SU-DHL-6 (cell line): ENCODE measurements around the gene FNBP1L.
A peak's percentile ranks its signal among the peaks of the same experiment; 100 is the strongest.

ENCODE experiments used
- H2AFZ ChIP-seq: fragments of 200-600 bp; sonication (generic); 2 replicates; pipeline ENCODE4 v1.6.1; 2014; ENCODE audit warnings: low read depth, mild to moderate bottlenecking, moderate library complexity, mixed read lengths, antibody characterized with exemption, low read length; ENCODE audit not compliant: severe bottlenecking
- H3F3A ChIP-seq: fragments of 200-600 bp; shearing (Covaris generic); 2 replicates; pipeline ENCODE4 v1.6.0; 2016; ENCODE audit warnings: antibody characterized with exemption, mild to moderate bottlenecking; ENCODE audit not compliant: insufficient read depth
- H3K27ac ChIP-seq: fragments of 200-600 bp; sonication (generic); 2 replicates; pipeline ENCODE4 v1.5.1; 2016; ENCODE audit warnings: low read depth, mild to moderate bottlenecking, low read length, moderate library complexity, mixed read lengths
- H3K27me3 ChIP-seq: fragments of 200-600 bp; sonication (generic), shearing (Covaris generic); 2 replicates; pipeline ENCODE4 v1.6.0; 2014; ENCODE audit warnings: mild to moderate bottlenecking, low read length
- H3K36me3 ChIP-seq: fragments of 200-600 bp; sonication (generic); 2 replicates; pipeline ENCODE4 v1.6.1; 2014; ENCODE audit warnings: mild to moderate bottlenecking, low read length, mixed read lengths
- H3K4me2 ChIP-seq: fragments of 300-600, 200-600 bp; shearing (Covaris generic), sonication (generic); 2 replicates; pipeline ENCODE4 v1.6.0; 2014; ENCODE audit warnings: low read length, low read depth, mild to moderate bottlenecking; ENCODE audit not compliant: poor library complexity, severe bottlenecking
- H3K4me3 ChIP-seq: fragments of 200-600 bp; sonication (generic); 2 replicates; pipeline ENCODE4 v1.5.1; 2014; ENCODE audit warnings: antibody characterized with exemption, low read length, mild to moderate bottlenecking, mixed read lengths; ENCODE audit not compliant: insufficient read depth, poor library complexity, severe bottlenecking
- H3K79me2 ChIP-seq: fragments of 200-600 bp; sonication (generic); 2 replicates; pipeline ENCODE4 v1.6.1; 2014; ENCODE audit warnings: mild to moderate bottlenecking, low read length, moderate library complexity; ENCODE audit not compliant: insufficient read depth
- H3K9ac ChIP-seq: fragments of 200-600 bp; sonication (generic); 2 replicates; pipeline ENCODE4 v1.7.0; 2014; ENCODE audit warnings: mild to moderate bottlenecking, low read length
- H3K9me2 ChIP-seq: fragments of 200-600 bp; sonication (generic); replicated peaks from 2 replicates; pipeline ENCODE4 v1.6.1; 2014; ENCODE audit warnings: low read length; ENCODE audit not compliant: insufficient read depth
- H3K9me3 ChIP-seq: fragments of 200-600 bp; sonication (generic); 2 replicates; pipeline ENCODE4 v1.6.1; 2014; ENCODE audit warnings: low read length, mixed read lengths; ENCODE audit not compliant: insufficient read depth
- H4K20me1 ChIP-seq: fragments of 200-600 bp; sonication (generic); 2 replicates; pipeline ENCODE4 v1.6.1; 2014; ENCODE audit warnings: low read depth, mild to moderate bottlenecking, antibody characterized with exemption, low read length, moderate library complexity, mixed read lengths
- CTCF ChIP-seq: fragments of 200-600 bp; sonication (generic); IDR thresholded peaks from one replicate; pipeline ENCODE4 v1.5.1; 2017; ENCODE audit warnings: antibody characterized with exemption, mild to moderate bottlenecking, low read length, moderate library complexity; ENCODE audit not compliant: insufficient read depth, poor library complexity, severe bottlenecking
- EZH2phosphoT487 ChIP-seq: fragments of 200-600 bp; sonication (generic), shearing (Covaris generic); conservative IDR thresholded peaks from 2 replicates; pipeline ENCODE4 v1.6.1; 2018; ENCODE audit warnings: mild to moderate bottlenecking, antibody characterized with exemption, low read length, moderate library complexity, mixed read lengths

The FNBP1L gene

GRCh38 chr1:93442741-93443140, 5.2 kb upstream of the FNBP1L start:
- no peak overlapping the region for H3K4me3 ChIP-seq
- no peaks in the 10 kb centered on the region for H3K36me3 ChIP-seq
- H3K9me2 ChIP-seq = no peaks in the 10 kb centered on the region
- H2AFZ ChIP-seq = no peak overlapping the region
- no peaks in the 10 kb centered on the region for H3F3A ChIP-seq
- no peak for TF ChIP-seq EZH2phosphoT487
- TF ChIP-seq CTCF = no peak
- H3K27ac ChIP-seq = no peak overlapping the region
- H3K9ac ChIP-seq = no peak overlapping the region
- no peaks in the 10 kb centered on the region for H4K20me1 ChIP-seq
- H3K27me3 ChIP-seq = no peaks in the 10 kb centered on the region
- no peaks in the 10 kb centered on the region for H3K9me3 ChIP-seq
- no peaks in the 10 kb centered on the region for H3K79me2 ChIP-seq
- no peak overlapping the region for H3K4me2 ChIP-seq

- Histone ChIP-seq H3K36me3 (no peaks in the 10 kb centered on the region), H4K20me1 (no peaks in the 10 kb centered on the region), H3K27ac (no peak overlapping the region), H3K9me2 (no peaks in the 10 kb centered on the region), H3K4me3 (no peak overlapping the region), H3K27me3 (no peaks in the 10 kb centered on the region), H3F3A (no peaks in the 10 kb centered on the region), H3K9ac (no peak overlapping the region), H3K79me2 (no peaks in the 10 kb centered on the region), H3K4me2 (no peak overlapping the region), H2AFZ (no peak overlapping the region), H3K9me3 (no peaks in the 10 kb centered on the region)
- TF ChIP-seq CTCF (no peak), EZH2phosphoT487 (no peak)
Measured at GRCh38 chr1:93443454-93443853, 4.5 kb upstream of the FNBP1L start.

- Histone ChIP-seq H3K36me3 (no peaks in the 10 kb centered on the region), H3K9ac (peak overlapping the region; percentile 73), H3F3A (peaks cover 11% of the 10 kb centered on the region), H3K9me2 (no peaks in the 10 kb centered on the region), H3K79me2 (no peaks in the 10 kb centered on the region), H3K9me3 (no peaks in the 10 kb centered on the region), H3K4me2 (peak overlapping the region; percentile 85), H3K27ac (no peak overlapping the region), H4K20me1 (no peaks in the 10 kb centered on the region), H3K4me3 (peak overlapping the region; percentile 89), H3K27me3 (no peaks in the 10 kb centered on the region), H2AFZ (peak overlapping the region; percentile 99)
- no peak for TF ChIP-seq EZH2phosphoT487
Measured at GRCh38 chr1:93446837-93447451, 974 bp upstream of the FNBP1L start.

- H3K27ac ChIP-seq = no peak overlapping the region
- peak overlapping the region; percentile 99 for H2AFZ ChIP-seq
- peak overlapping the region; percentile 89 for H3K4me3 ChIP-seq
- H3K36me3 ChIP-seq = no peaks in the 10 kb centered on the region
- no peaks in the 10 kb centered on the region for H3K9me3 ChIP-seq
- H3K27me3 ChIP-seq = no peaks in the 10 kb centered on the region
- H3K9ac ChIP-seq = peak overlapping the region; percentile 73
- peaks cover 11% of the 10 kb centered on the region for H3F3A ChIP-seq
- H3K9me2 ChIP-seq = no peaks in the 10 kb centered on the region
- H4K20me1 ChIP-seq = no peaks in the 10 kb centered on the region
- peak overlapping the region; percentile 85 for H3K4me2 ChIP-seq
- no peaks in the 10 kb centered on the region for H3K79me2 ChIP-seq
- TF ChIP-seq EZH2phosphoT487 (no peak), CTCF (no peak)
Measured at GRCh38 chr1:93448292-93448982, 519 bp downstream of the FNBP1L start.
